Neural cell (in vitro differentiated cells): ENCODE measurements around the gene PDE3A. TPM values are rescaled to one million over a fixed set of nuclear protein-coding genes. Genes with fewer than 3 reads are reported as not detected.

Experiments
- H2AFZ ChIP-seq: fragments of 200-600, 300-800 bp; sonication (generic), shearing (Covaris generic); 2 replicates; pipeline ENCODE4 v1.6.0; 2014; ENCODE audit warnings: low read depth, mild to moderate bottlenecking, antibody characterized with exemption, low read length, moderate library complexity
- H3F3A ChIP-seq: fragments of 200-600 bp; shearing (Covaris generic); 2 replicates; pipeline ENCODE4 v1.6.1; 2016; ENCODE audit warnings: mild to moderate bottlenecking, moderate library complexity, mixed read lengths, antibody characterized with exemption, low read length; ENCODE audit not compliant: insufficient read depth, poor library complexity, severe bottlenecking
- H3K27ac ChIP-seq: fragments of 200-600, 300-800 bp; sonication (generic), shearing (Covaris generic); 2 replicates; pipeline ENCODE4 v1.5.1; 2014; ENCODE audit warnings: mild to moderate bottlenecking, low read length, moderate library complexity
- H3K27me3 ChIP-seq: fragments of 300-800, 200-600 bp; sonication (generic), shearing (Covaris generic); 2 replicates; pipeline ENCODE4 v1.6.0; 2014; ENCODE audit warnings: mild to moderate bottlenecking, low read depth, low read length, moderate library complexity; ENCODE audit not compliant: insufficient read depth
- H3K36me3 ChIP-seq: fragments of 300-800, 200-600 bp; sonication (generic), shearing (Covaris generic); 2 replicates; pipeline ENCODE4 v1.5.1; 2014; ENCODE audit warnings: mild to moderate bottlenecking, antibody characterized with exemption, low read length, moderate library complexity; ENCODE audit not compliant: insufficient read depth
- H3K4me2 ChIP-seq: fragments of 300-800, 200-600 bp; sonication (generic), shearing (Covaris generic); 2 replicates; pipeline ENCODE4 v1.6.0; 2014; ENCODE audit warnings: mild to moderate bottlenecking, low read length
- H3K4me3 ChIP-seq: fragments of 300-800, 200-600 bp; sonication (generic), shearing (Covaris generic); 2 replicates; pipeline ENCODE4 v1.5.1; 2014; ENCODE audit warnings: mild to moderate bottlenecking, low read length, moderate library complexity
- H3K79me2 ChIP-seq: fragments of 200-600 bp; shearing (Covaris generic); replicated peaks from 2 replicates; pipeline ENCODE4 v1.6.0; 2014; ENCODE audit warnings: mild to moderate bottlenecking, low read length, moderate library complexity; ENCODE audit not compliant: insufficient read depth
- H3K9ac ChIP-seq: fragments of 300-800, 200-600 bp; sonication (generic), shearing (Covaris generic); 2 replicates; pipeline ENCODE4 v1.6.1; 2016; ENCODE audit warnings: mild to moderate bottlenecking, low read length, mixed read lengths
- H3K9me2 ChIP-seq: fragments of 200-600 bp; shearing (Covaris generic); 2 replicates; pipeline ENCODE4 v1.6.1; 2016; ENCODE audit warnings: mild to moderate bottlenecking, low read length, mixed read lengths; ENCODE audit not compliant: insufficient read depth
- H3K9me3 ChIP-seq: fragments of 200-600, 300-800 bp; sonication (generic), shearing (Covaris generic); 2 replicates; pipeline ENCODE4 v1.6.1; 2016; ENCODE audit warnings: mild to moderate bottlenecking, mixed run types, low read length, moderate library complexity, mixed read lengths
- H4K20me1 ChIP-seq: fragments of 200-600 bp; shearing (Covaris generic); 2 replicates; pipeline ENCODE4 v1.6.1; 2016; ENCODE audit warnings: mild to moderate bottlenecking, mixed run types; ENCODE audit not compliant: insufficient read depth
- EP300 ChIP-seq: fragments of 450-650 bp; conservative IDR thresholded peaks from 2 replicates; pipeline ENCODE4 v1.6.1; 2014; ENCODE audit warnings: antibody characterized with exemption, mild to moderate bottlenecking, moderate library complexity; ENCODE audit not compliant: poor library complexity, severe bottlenecking
- EZH2 ChIP-seq: fragments of 200-600, 300-800 bp; shearing (Covaris generic), sonication (generic); IDR thresholded peaks from 2 replicates; pipeline ENCODE4 v1.6.1; 2014; ENCODE audit warnings: antibody characterized with exemption, low read length, borderline replicate concordance, mild to moderate bottlenecking; ENCODE audit not compliant: insufficient read depth, poor library complexity, severe bottlenecking
- MXI1 ChIP-seq: fragments of 450-650 bp; conservative IDR thresholded peaks from 2 replicates; pipeline ENCODE4 v1.6.1; 2014; ENCODE audit warnings: antibody characterized with exemption, mild to moderate bottlenecking; ENCODE audit not compliant: poor library complexity, severe bottlenecking
- POLR2AphosphoS5 ChIP-seq: IDR thresholded peaks from 2 replicates; pipeline ENCODE4 v1.6.1; 2012
- RAD21 ChIP-seq: fragments of 450-650 bp; conservative IDR thresholded peaks from 2 replicates; pipeline ENCODE4 v1.6.1; 2014; ENCODE audit warnings: antibody characterized with exemption, mild to moderate bottlenecking, moderate library complexity
- REST ChIP-seq: IDR thresholded peaks from 2 replicates; pipeline ENCODE4 v1.6.1; 2012; ENCODE audit warnings: borderline replicate concordance
- SMC3 ChIP-seq: fragments of 450-650 bp; conservative IDR thresholded peaks from 2 replicates; pipeline ENCODE4 v1.6.1; 2014; ENCODE audit warnings: antibody characterized with exemption, mild to moderate bottlenecking, moderate library complexity; ENCODE audit not compliant: poor library complexity
- TAF1 ChIP-seq: IDR thresholded peaks from 2 replicates; pipeline ENCODE4 v1.6.1; 2012; ENCODE audit warnings: low read depth
- polyA plus RNA-seq: library from polyadenylated mRNA; depleted of rRNA; stranded (reverse); fragments of >200 nt; gene quantifications from 2 replicates; pipeline ENCODE4 v1.2.3, GENCODE V29; 2014
- TF ChIP-seq, protein P1 (sequence below): fragments of 450-650 bp; IDR thresholded peaks from 2 replicates; pipeline ENCODE4 v1.5.1; 2014; ENCODE audit warnings: antibody characterized with exemption, mild to moderate bottlenecking, moderate library complexity; ENCODE audit not compliant: poor library complexity, severe bottlenecking

The PDE3A gene
- polyA plus RNA-seq, 1 donor from 2014 or later: 0.94 TPM

DNA sequence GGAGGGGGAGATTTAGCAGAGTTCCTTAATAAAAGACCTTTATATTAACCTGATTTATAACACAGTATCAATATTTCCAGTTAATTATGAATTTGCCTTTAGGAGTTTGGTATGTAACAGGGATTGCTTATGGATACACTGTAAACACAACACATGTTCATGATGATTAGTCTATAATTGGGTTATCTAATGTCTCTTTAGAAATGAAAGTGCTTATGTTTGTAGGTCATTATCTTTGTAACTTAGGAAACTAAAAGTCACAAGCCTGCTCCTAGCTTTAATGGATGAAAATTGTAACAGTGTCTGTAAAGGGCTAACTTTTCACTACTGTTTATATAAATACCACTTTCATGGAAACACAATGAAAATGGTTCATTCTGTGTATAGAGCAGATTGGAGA lies 9.4 kb downstream of the PDE3A start:
- Histone ChIP-seq H3F3A (no peaks in the 10 kb centered on the region), H2AFZ (no peak overlapping the region)

DNA sequence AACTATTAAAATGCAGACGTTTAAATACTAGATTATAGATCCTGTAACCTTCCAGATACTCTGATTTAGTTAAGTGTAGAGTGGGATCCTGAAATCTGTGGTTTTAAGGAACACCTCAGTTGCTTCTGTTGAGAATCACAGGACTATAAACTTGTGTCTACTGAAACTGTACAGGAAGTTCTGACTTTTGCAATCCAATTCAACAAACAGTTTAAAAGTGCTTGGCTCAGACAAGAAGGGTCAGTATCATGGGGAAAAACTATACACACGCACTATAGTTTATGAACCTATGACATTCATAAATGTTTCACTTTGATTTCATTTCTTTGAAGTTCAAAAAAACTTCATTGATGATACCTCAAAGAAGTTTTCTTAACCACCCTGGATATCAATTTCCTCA lies 13.8 kb downstream of the PDE3A start:
- H3K9ac ChIP-seq: no peak overlapping the region
- TF ChIP-seq MXI1 (no peak), POLR2AphosphoS5 (no peak), EP300 (no peak)
- H3K79me2 ChIP-seq: no peaks in the 10 kb centered on the region
- H3K27me3 ChIP-seq: no peaks in the 10 kb centered on the region
- H3F3A ChIP-seq: no peaks in the 10 kb centered on the region
- H3K4me2 ChIP-seq: no peak overlapping the region
- H2AFZ ChIP-seq: no peak overlapping the region
- H4K20me1 ChIP-seq: no peaks in the 10 kb centered on the region
- no peak overlapping the region for H3K27ac ChIP-seq
- H3K9me3 ChIP-seq: no peaks in the 10 kb centered on the region
- no peaks in the 10 kb centered on the region for H3K36me3 ChIP-seq
- no peak overlapping the region for H3K4me3 ChIP-seq
- no peaks in the 10 kb centered on the region for H3K9me2 ChIP-seq

More for the DNA sequence above, 9.4 kb downstream of the PDE3A start:
- H3K36me3 ChIP-seq: no peaks in the 10 kb centered on the region
- no peaks in the 10 kb centered on the region for H3K9me3 ChIP-seq
- H3K27ac ChIP-seq: no peak overlapping the region
- TF ChIP-seq MXI1 (no peak), EZH2 (no peak), RAD21 (no peak), SMC3 (no peak), TAF1 (no peak), EP300 (no peak), REST (no peak), POLR2AphosphoS5 (no peak)
- TF ChIP-seq, protein P1, sequence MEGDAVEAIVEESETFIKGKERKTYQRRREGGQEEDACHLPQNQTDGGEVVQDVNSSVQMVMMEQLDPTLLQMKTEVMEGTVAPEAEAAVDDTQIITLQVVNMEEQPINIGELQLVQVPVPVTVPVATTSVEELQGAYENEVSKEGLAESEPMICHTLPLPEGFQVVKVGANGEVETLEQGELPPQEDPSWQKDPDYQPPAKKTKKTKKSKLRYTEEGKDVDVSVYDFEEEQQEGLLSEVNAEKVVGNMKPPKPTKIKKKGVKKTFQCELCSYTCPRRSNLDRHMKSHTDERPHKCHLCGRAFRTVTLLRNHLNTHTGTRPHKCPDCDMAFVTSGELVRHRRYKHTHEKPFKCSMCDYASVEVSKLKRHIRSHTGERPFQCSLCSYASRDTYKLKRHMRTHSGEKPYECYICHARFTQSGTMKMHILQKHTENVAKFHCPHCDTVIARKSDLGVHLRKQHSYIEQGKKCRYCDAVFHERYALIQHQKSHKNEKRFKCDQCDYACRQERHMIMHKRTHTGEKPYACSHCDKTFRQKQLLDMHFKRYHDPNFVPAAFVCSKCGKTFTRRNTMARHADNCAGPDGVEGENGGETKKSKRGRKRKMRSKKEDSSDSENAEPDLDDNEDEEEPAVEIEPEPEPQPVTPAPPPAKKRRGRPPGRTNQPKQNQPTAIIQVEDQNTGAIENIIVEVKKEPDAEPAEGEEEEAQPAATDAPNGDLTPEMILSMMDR: no peak
- H3K9ac ChIP-seq: no peak overlapping the region
- H4K20me1 ChIP-seq: no peaks in the 10 kb centered on the region
- no peaks in the 10 kb centered on the region for H3K9me2 ChIP-seq
- H3K79me2 ChIP-seq: no peaks in the 10 kb centered on the region
- no peaks in the 10 kb centered on the region for H3K27me3 ChIP-seq
- no peak overlapping the region for H3K4me3 ChIP-seq
- no peak overlapping the region for H3K4me2 ChIP-seq

DNA sequence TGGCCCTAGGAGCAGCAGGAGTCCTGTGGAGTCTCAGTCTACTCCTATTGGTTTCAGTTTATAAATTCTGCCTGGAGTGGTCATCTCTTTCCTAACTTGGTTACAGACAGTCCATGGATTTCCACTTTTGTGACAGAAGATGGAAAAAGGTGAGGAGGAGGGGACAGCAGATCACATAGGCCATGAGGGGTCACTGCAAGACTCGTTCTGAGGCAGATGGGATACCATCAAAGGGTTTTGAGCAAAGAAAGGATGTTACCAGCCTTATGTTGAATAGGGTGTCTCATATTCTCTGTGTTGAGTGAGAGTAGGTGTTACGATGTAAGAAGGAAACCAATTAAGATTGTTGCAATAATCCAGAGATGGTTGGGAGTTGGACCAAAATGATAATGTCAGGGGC lies 15.3 kb downstream of the PDE3A start:
- Histone ChIP-seq H2AFZ (no peak overlapping the region), H3K27ac (no peak overlapping the region)

More for the DNA sequence above, 15.3 kb downstream of the PDE3A start:
- TF ChIP-seq POLR2AphosphoS5: no peak
- TF ChIP-seq TAF1: no peak
- TF ChIP-seq, protein P1: no peak
- no peak for TF ChIP-seq MXI1
- no peak for TF ChIP-seq EZH2
- TF ChIP-seq EP300: no peak
- no peak for TF ChIP-seq REST
- TF ChIP-seq RAD21: no peak
- no peak for TF ChIP-seq SMC3
- Histone ChIP-seq H3K79me2 (no peaks in the 10 kb centered on the region), H3K27me3 (no peaks in the 10 kb centered on the region), H3K36me3 (no peaks in the 10 kb centered on the region), H3K4me3 (no peak overlapping the region), H4K20me1 (no peaks in the 10 kb centered on the region), H3K9ac (no peak overlapping the region), H3K9me2 (no peaks in the 10 kb centered on the region), H3K4me2 (no peak overlapping the region), H3F3A (no peaks in the 10 kb centered on the region), H3K9me3 (no peaks in the 10 kb centered on the region)
